Ishikawa (cell line): ENCODE results near the gene C1QTNF6.

Source experiments
- EP300 ChIP-seq: IDR thresholded peaks from 2 replicates; pipeline ENCODE4 v1.6.1; 2012; ENCODE audit warnings: borderline replicate concordance
- NFIC ChIP-seq: IDR thresholded peaks from 2 replicates; pipeline ENCODE4 v1.6.1; 2012
- RAD21 ChIP-seq: IDR thresholded peaks from 2 replicates; pipeline ENCODE4 v1.6.1; 2012; ENCODE audit warnings: low read depth
- TAF1 ChIP-seq: IDR thresholded peaks from 2 replicates; pipeline ENCODE4 v1.6.1; 2012; ENCODE audit warnings: low read depth, mild to moderate bottlenecking
- TCF12 ChIP-seq: IDR thresholded peaks from 2 replicates; pipeline ENCODE4 v1.6.1; 2012; ENCODE audit warnings: low read depth
- YY1 ChIP-seq: IDR thresholded peaks from 2 replicates; pipeline ENCODE4 v1.6.1; 2012; ENCODE audit warnings: low read depth
- ZBTB7A ChIP-seq: IDR thresholded peaks from 2 replicates; pipeline ENCODE4 v1.6.1; 2012; ENCODE audit warnings: low read depth
- TF ChIP-seq, protein P1 (sequence below): IDR thresholded peaks from 2 replicates; pipeline ENCODE4 v1.6.1; 2012; ENCODE audit warnings: low read depth, mild to moderate bottlenecking

DNA sequence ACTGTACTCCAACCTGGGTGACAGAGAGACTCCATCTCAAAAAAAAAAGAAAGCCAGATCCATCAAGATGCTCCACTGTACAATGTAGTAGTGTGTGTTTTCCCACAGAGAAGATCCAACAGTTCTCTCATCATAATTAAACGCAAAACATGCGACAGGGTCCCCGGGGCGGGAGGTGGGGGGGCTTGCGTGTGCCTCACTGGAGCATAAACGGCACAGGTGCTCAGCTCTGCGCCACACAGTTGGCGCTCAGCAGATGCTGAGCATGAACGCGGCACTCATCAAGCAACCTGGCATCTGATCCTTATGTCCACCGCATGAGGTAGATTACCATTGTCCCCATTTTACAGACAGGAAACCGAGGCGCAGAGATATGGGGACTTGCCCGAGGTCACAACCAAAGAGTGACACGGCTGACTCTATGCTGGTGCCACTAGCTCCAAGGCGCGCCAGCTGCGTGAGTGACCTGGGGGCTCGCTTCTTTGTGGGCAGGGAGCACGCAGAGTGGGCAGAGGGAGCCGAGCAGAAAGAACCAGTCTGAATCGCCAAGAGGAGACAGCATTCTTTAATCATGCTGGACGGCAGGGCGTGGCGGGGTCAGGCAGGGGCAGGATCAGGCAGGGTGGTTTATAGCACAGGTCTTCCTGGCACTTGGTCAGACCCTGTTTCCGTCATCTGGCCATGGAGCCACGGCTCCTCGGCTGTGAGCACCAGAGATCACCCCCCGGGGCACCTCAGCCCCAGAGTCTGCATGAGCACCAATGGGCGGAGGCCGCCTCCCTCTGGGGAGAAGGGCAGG is 8.2 kb downstream of the C1QTNF6 start:
- TF ChIP-seq, protein P1, sequence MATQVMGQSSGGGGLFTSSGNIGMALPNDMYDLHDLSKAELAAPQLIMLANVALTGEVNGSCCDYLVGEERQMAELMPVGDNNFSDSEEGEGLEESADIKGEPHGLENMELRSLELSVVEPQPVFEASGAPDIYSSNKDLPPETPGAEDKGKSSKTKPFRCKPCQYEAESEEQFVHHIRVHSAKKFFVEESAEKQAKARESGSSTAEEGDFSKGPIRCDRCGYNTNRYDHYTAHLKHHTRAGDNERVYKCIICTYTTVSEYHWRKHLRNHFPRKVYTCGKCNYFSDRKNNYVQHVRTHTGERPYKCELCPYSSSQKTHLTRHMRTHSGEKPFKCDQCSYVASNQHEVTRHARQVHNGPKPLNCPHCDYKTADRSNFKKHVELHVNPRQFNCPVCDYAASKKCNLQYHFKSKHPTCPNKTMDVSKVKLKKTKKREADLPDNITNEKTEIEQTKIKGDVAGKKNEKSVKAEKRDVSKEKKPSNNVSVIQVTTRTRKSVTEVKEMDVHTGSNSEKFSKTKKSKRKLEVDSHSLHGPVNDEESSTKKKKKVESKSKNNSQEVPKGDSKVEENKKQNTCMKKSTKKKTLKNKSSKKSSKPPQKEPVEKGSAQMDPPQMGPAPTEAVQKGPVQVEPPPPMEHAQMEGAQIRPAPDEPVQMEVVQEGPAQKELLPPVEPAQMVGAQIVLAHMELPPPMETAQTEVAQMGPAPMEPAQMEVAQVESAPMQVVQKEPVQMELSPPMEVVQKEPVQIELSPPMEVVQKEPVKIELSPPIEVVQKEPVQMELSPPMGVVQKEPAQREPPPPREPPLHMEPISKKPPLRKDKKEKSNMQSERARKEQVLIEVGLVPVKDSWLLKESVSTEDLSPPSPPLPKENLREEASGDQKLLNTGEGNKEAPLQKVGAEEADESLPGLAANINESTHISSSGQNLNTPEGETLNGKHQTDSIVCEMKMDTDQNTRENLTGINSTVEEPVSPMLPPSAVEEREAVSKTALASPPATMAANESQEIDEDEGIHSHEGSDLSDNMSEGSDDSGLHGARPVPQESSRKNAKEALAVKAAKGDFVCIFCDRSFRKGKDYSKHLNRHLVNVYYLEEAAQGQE: no peak
- TF ChIP-seq EP300 (no peak), TAF1 (no peak), ZBTB7A (no peak), NFIC (no peak), YY1 (no peak), TCF12 (no peak), RAD21 (no peak)
